HepG2 (cell line): ENCODE measurements around the gene B9D2. TPM values are rescaled to one million over a fixed set of nuclear protein-coding genes. Genes with fewer than 3 reads are reported as not detected.

Experiments
- FOSL2 ChIP-seq: sonication (generic); formaldehyde crosslinking; IDR thresholded peaks from 2 replicates; pipeline ENCODE4 v1.4.0; 2020; ENCODE audit warnings: missing genetic modification reagents
- GLI4 ChIP-seq: sonication (generic); formaldehyde crosslinking; IDR thresholded peaks from 2 replicates; pipeline ENCODE4 v1.5.1; 2020; ENCODE audit warnings: missing genetic modification reagents, mild to moderate bottlenecking, moderate library complexity, borderline replicate concordance
- NCOR1 ChIP-seq: fragments of 200-600 bp; sonication (generic); IDR thresholded peaks from 2 replicates; pipeline ENCODE4 v1.7.0; 2017; ENCODE audit warnings: antibody characterized with exemption, low read length, borderline replicate concordance
- NFRKB ChIP-seq: fragments of 450-650 bp; IDR thresholded peaks from 2 replicates; pipeline ENCODE4 v1.6.1; 2017
- RBM22 ChIP-seq: fragments of 200-400 bp; formaldehyde crosslinking; optimal IDR thresholded peaks from 2 replicates; pipeline ENCODE3; 2017; ENCODE audit warnings: mild to moderate bottlenecking, low read length, moderate library complexity
- SP4 ChIP-seq: sonication (generic); formaldehyde crosslinking; IDR thresholded peaks from 2 replicates; pipeline ENCODE4 v1.8.1; 2023; ENCODE audit warnings: mild to moderate bottlenecking, missing genetic modification reagents
- SUZ12 ChIP-seq: fragments of 150-350 bp; IDR thresholded peaks from 2 replicates; pipeline ENCODE4 v1.6.1; 2014; ENCODE audit warnings: low read depth, low read length
- TP53 ChIP-seq: sonication (generic); formaldehyde crosslinking; conservative IDR thresholded peaks from 2 replicates; pipeline ENCODE4 v1.4.0; 2020; ENCODE audit warnings: missing genetic modification reagents
- YY1 ChIP-seq: IDR thresholded peaks from 2 replicates; pipeline ENCODE4 v1.6.1; 2011; ENCODE audit warnings: low read length, low read depth, moderate library complexity, mild to moderate bottlenecking; ENCODE audit not compliant: insufficient read depth, insufficient replicate concordance
- ZSCAN25 ChIP-seq: sonication (generic); formaldehyde crosslinking; IDR thresholded peaks from 2 replicates; pipeline ENCODE4 v1.8.0; 2022; ENCODE audit warnings: mild to moderate bottlenecking, missing genetic modification reagents
- polyA plus RNA-seq, 8 experiments: library from polyadenylated mRNA; depleted of rRNA in 3 of 8; stranded (reverse) in 7 of 8; unstranded in 1 of 8; fragments of >200 nt; fragmentation: Illumina TruSeq in 4 of 8; extraction: Trizol in 4 of 8; gene quantifications; 2 replicates each; pipeline versions ENCODE4 v1.2.1 to v1.2.3, GENCODE V29; 2011 to 2016; ENCODE audit warnings: low read depth in 4 of 8, missing spikeins in 1 of 8, mixed read lengths in 1 of 8; ENCODE audit not compliant: insufficient read depth in 1 of 8
- total RNA-seq, 5 experiments: library from RNA; depleted of rRNA; stranded (reverse); fragments of >200 nt; fragmentation: Illumina TruSeq; extraction: Trizol; gene quantifications; 2 replicates each; pipeline ENCODE4 v1.2.3, GENCODE V29; 2016; ENCODE audit warnings: low read depth in 1 of 5
- TF ChIP-seq, protein P1 (sequence below): sonication (generic); formaldehyde crosslinking; IDR thresholded peaks from 2 replicates; pipeline ENCODE4 v1.4.0; 2020; ENCODE audit warnings: mild to moderate bottlenecking, missing genetic modification reagents
- TF ChIP-seq, protein P2 (sequence below): sonication (generic); formaldehyde crosslinking; IDR thresholded peaks from 2 replicates; pipeline ENCODE4 v1.4.0; 2020; ENCODE audit warnings: mild to moderate bottlenecking, missing genetic modification reagents

B9D2 gene
- total and polyA plus RNA-seq, 2 of the 13 experiments (the other 11 are each of a cell fraction or from before 2014, with no cell fraction given), result 3.1 to 4.4 TPM

DNA sequence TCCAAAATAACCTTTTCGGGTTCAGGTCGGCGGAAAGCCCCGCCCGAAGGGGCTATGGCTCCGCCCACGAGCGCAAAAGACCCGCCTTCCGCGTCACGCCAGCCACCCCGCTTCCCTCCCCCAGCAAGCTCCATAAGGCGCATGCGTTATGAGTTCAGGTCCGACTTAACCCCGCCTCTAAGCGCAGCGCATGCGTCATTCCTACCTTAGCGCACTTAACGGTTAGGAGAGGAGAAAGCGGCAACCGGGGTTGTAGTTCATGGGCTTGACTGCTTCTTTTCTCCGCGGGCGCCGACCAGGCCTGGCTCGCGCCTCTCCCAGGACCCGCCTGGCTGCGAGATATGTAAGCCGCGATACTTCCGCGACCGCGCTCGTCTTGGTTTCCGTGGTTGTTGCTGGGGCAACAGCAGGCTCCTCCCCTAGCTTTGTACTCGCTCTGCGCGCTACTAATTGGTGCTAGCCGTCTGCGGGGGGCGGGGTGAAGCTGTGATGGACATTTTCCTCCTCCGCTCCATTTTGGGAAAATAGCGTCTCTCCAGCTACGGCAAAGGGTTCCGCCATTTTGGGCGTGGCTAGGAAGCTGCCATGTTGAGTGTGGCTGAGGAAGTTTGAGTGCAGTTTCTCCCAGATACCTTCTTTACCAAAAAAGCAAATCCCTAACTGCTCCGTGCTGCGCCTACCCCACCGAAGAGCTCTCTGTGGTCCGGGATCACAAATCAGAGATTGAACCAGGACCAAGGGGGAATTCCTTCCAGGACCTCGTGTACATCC lies at the start of gene B9D2 (continued):
- TF ChIP-seq, protein P1, sequence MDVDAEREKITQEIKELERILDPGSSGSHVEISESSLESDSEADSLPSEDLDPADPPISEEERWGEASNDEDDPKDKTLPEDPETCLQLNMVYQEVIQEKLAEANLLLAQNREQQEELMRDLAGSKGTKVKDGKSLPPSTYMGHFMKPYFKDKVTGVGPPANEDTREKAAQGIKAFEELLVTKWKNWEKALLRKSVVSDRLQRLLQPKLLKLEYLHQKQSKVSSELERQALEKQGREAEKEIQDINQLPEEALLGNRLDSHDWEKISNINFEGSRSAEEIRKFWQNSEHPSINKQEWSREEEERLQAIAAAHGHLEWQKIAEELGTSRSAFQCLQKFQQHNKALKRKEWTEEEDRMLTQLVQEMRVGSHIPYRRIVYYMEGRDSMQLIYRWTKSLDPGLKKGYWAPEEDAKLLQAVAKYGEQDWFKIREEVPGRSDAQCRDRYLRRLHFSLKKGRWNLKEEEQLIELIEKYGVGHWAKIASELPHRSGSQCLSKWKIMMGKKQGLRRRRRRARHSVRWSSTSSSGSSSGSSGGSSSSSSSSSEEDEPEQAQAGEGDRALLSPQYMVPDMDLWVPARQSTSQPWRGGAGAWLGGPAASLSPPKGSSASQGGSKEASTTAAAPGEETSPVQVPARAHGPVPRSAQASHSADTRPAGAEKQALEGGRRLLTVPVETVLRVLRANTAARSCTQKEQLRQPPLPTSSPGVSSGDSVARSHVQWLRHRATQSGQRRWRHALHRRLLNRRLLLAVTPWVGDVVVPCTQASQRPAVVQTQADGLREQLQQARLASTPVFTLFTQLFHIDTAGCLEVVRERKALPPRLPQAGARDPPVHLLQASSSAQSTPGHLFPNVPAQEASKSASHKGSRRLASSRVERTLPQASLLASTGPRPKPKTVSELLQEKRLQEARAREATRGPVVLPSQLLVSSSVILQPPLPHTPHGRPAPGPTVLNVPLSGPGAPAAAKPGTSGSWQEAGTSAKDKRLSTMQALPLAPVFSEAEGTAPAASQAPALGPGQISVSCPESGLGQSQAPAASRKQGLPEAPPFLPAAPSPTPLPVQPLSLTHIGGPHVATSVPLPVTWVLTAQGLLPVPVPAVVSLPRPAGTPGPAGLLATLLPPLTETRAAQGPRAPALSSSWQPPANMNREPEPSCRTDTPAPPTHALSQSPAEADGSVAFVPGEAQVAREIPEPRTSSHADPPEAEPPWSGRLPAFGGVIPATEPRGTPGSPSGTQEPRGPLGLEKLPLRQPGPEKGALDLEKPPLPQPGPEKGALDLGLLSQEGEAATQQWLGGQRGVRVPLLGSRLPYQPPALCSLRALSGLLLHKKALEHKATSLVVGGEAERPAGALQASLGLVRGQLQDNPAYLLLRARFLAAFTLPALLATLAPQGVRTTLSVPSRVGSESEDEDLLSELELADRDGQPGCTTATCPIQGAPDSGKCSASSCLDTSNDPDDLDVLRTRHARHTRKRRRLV (CRISPR knock-in tag), result 0 out of 2 replicates have a peak, but pooled peaks have one; percentile 41
- TF ChIP-seq SP4 (CRISPR knock-in tag) (peak; percentile 87), TP53 (CRISPR knock-in tag) (no peak), GLI4 (CRISPR knock-in tag) (no peak), YY1 (peak; percentile 99), ZSCAN25 (CRISPR knock-in tag) (0 out of 2 replicates have a peak, but pooled peaks have one; percentile 45), NCOR1 (peak; percentile 33; the same call in 1 of the 2 replicates), NFRKB (0 out of 2 replicates have a peak, but pooled peaks have one; percentile 13), SUZ12 (no peak), RBM22 (peak; percentile 65), FOSL2 (CRISPR knock-in tag) (no peak; the same call in none of the 2 replicates)
- TF ChIP-seq, protein P2, sequence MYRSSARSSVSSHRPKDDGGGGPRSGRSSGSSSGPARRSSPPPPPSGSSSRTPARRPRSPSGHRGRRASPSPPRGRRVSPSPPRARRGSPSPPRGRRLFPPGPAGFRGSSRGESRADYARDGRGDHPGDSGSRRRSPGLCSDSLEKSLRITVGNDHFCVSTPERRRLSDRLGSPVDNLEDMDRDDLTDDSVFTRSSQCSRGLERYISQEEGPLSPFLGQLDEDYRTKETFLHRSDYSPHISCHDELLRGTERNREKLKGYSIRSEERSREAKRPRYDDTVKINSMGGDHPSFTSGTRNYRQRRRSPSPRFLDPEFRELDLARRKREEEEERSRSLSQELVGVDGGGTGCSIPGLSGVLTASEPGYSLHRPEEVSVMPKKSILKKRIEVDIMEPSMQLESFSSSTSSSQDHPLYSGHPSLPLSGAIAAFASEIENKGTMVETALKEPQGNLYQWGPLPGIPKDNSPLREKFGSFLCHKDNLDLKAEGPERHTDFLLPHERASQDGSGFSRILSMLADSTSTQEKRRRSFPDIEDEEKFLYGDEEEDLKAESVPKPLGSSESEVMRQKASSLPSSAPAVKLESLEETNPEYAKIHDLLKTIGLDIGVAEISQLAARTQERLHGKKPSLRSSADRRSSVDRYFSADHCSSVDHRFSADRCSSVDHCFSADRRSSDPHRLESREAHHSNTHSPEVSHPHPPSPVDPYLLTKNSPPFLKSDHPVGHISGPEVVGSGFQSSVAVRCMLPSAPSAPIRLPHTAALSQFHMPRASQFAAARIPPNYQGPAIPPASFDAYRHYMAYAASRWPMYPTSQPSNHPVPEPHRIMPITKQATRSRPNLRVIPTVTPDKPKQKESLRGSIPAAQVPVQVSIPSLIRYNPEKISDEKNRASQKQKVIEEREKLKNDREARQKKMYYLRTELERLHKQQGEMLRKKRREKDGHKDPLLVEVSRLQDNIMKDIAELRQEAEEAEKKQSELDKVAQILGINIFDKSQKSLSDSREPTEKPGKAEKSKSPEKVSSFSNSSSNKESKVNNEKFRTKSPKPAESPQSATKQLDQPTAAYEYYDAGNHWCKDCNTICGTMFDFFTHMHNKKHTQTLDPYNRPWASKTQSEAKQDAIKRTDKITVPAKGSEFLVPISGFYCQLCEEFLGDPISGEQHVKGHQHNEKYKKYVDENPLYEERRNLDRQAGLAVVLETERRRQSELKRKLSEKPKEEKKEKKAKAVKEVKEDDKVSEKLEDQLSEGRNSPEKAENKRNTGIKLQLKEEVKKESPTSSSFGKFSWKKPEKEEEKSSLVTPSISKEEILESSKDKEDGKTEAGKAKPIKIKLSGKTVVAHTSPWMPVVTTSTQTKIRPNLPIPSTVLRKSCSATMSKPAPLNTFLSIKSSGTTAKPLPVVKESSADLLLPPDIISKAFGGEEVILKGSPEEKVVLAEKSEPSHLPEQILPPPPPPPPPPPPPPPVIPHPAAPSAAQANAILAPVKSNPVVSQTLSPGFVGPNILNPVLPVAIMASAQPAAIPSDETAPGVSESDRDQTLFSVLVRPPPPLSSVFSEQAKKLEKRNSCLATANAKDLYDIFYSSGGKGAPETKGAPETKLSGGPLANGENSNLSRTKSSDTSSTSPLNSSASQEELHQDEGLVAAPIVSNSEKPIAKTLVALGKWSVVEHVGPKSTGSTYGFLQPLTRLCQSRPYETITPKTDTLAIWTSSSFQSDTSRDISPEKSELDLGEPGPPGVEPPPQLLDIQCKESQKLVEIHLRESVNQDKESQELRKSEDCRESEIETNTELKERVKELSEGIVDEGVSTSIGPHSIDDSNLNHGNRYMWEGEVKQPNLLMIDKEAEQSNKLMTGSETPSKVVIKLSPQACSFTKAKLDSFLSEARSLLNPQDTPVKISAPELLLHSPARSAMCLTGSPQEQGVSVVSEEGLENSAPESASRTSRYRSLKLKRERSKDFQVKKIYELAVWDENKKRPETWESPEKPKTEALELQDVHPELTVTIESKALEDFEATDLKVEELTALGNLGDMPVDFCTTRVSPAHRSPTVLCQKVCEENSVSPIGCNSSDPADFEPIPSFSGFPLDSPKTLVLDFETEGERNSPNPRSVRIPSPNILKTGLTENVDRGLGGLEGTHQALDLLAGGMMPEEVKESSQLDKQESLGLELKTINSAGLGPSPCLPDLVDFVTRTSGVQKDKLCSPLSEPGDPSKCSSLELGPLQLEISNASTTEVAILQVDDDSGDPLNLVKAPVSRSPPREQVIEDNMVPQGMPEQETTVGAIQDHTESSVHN (CRISPR knock-in tag), result no peak
